Endothelial cell of umbilical vein (primary cell): Measurements from ENCODE around the gene MPLKIP. TPM values are rescaled to one million over a fixed set of nuclear protein-coding genes. Genes with fewer than 3 reads are reported as not detected.
"Not testable (repeated sequence)": the region's sequence is repeated elsewhere in the genome, so short reads cannot be mapped to it uniquely, and the experiment has no call there.

ENCODE experiments used
- BruUV-seq: library from RNA; stranded (reverse); fragments of 400-500 nt; replicated peaks from 2 replicates; lab custom pipeline; 2021; lab: Mats Ljungman, UMichigan
- CTCF ChIA-PET: fragments of 300-600, 350-600 bp; sonication (Branson Sonifier 250); formaldehyde crosslinking; loops from one replicate; lab custom pipeline; 2021; ENCODE audit warnings: antibody characterized with exemption, inconsistent platforms; lab: Charles Lee
- POLR2A ChIA-PET: fragments of 300-600, 350-600 bp; sonication (Branson Sonifier 250); formaldehyde crosslinking; loops from one replicate; lab custom pipeline; 2021; ENCODE audit warnings: antibody characterized with exemption, inconsistent platforms; lab: Charles Lee
- DNase-seq: peaks from one replicate; pipeline ENCODE4 v3.0.0-alpha.2; 2011; ENCODE audit warnings: low read depth, low spot score
- FAIRE-seq: peaks from 2 replicates; lab custom pipeline; 2011; peaks lifted over from hg19 to GRCh38; lab: Jason Lieb, UNC
- H2AFZ ChIP-seq: 2 replicates; pipeline ENCODE4 v1.6.0; 2012; ENCODE audit warnings: low read depth, low read length, control low read depth, inconsistent platforms
- H3K27ac ChIP-seq: 2 replicates; pipeline ENCODE4 v1.5.1; 2011; ENCODE audit warnings: low read depth, mild to moderate bottlenecking, control low read depth, low read length, moderate library complexity; ENCODE audit not compliant: insufficient read depth
- H3K27me3 ChIP-seq, 2 experiments: 2 replicates each; pipeline versions ENCODE4 v1.6.0 to v1.6.1; 2011; ENCODE audit warnings: low read length in 2 of 2, mixed read lengths in 1 of 2; ENCODE audit not compliant: control insufficient read depth in 2 of 2, insufficient read depth in 2 of 2
- H3K36me3 ChIP-seq, 2 experiments: 2 replicates in 1 of 2; 3 replicates in 1 of 2; pipeline ENCODE4 v1.5.1; 2011; ENCODE audit warnings: low read length in 2 of 2, mild to moderate bottlenecking in 1 of 2, moderate library complexity in 1 of 2; ENCODE audit not compliant: control insufficient read depth in 2 of 2, insufficient read depth in 2 of 2; ENCODE audit errors: extremely low read depth in 1 of 2
- H3K4me1 ChIP-seq: 3 replicates; pipeline ENCODE4 v1.5.1; 2011; ENCODE audit warnings: mild to moderate bottlenecking, low read length; ENCODE audit not compliant: control insufficient read depth, insufficient read depth; ENCODE audit errors: extremely low read depth
- H3K4me2 ChIP-seq: 2 replicates; pipeline ENCODE4 v1.6.1; 2011; ENCODE audit warnings: low read length, control low read depth, mixed read lengths; ENCODE audit not compliant: insufficient read depth
- H3K4me3 ChIP-seq, 3 experiments: fragments of 200-600 bp in 1 of 3; sonication (generic), shearing (Covaris generic) in 1 of 3; replicated peaks in 1 of 3; 2 replicates each; pipeline ENCODE4 v1.5.1; 2011 to 2016; ENCODE audit warnings: control low read depth in 3 of 3, low read length in 3 of 3, mild to moderate bottlenecking in 2 of 3, inconsistent platforms in 1 of 3, low read depth in 1 of 3, moderate library complexity in 1 of 3; ENCODE audit not compliant: insufficient read depth in 1 of 3
- H3K79me2 ChIP-seq: 2 replicates; pipeline ENCODE4 v1.6.0; 2012; ENCODE audit warnings: low read length, inconsistent platforms; ENCODE audit not compliant: control insufficient read depth, insufficient read depth
- H3K9ac ChIP-seq: replicated peaks from 2 replicates; pipeline ENCODE3; 2011; ENCODE audit warnings: low read length, control low read depth; ENCODE audit not compliant: insufficient read depth; ENCODE audit errors: extremely low read depth
- H3K9me1 ChIP-seq: replicated peaks from 3 replicates; pipeline ENCODE4 v1.6.0; 2011; ENCODE audit warnings: mild to moderate bottlenecking, low read length; ENCODE audit not compliant: control insufficient read depth, insufficient read depth; ENCODE audit errors: extremely low read depth
- H3K9me3 ChIP-seq: replicated peaks from 2 replicates; pipeline ENCODE4 v1.5.1; 2012; ENCODE audit warnings: low read length, inconsistent platforms; ENCODE audit not compliant: control insufficient read depth, insufficient read depth
- H4K20me1 ChIP-seq: replicated peaks from 2 replicates; pipeline ENCODE3; 2011; ENCODE audit warnings: mild to moderate bottlenecking, low read length; ENCODE audit not compliant: control insufficient read depth, insufficient read depth; ENCODE audit errors: extremely low read depth
- CTCF ChIP-seq, 2 donors: IDR thresholded peaks; 1 replicate in 1 of 2; 2 replicates in 1 of 2; pipeline ENCODE4 v1.5.1; 2011; ENCODE audit warnings: low read length in 2 of 2, mild to moderate bottlenecking in 2 of 2, moderate library complexity in 2 of 2, control low read depth in 1 of 2, inconsistent platforms in 1 of 2, low read depth in 1 of 2; ENCODE audit not compliant: insufficient read depth in 1 of 2; ENCODE audit errors: extremely low read depth in 1 of 2
- EZH2 ChIP-seq: IDR thresholded peaks from 2 replicates; pipeline ENCODE4 v1.6.1; 2012; ENCODE audit warnings: borderline replicate concordance, low read depth, mild to moderate bottlenecking, moderate library complexity, low read length, inconsistent platforms; ENCODE audit not compliant: severe bottlenecking
- JUN ChIP-seq: IDR thresholded peaks from 2 replicates; pipeline ENCODE4 v1.6.1; 2011; ENCODE audit warnings: borderline replicate concordance, low read depth; ENCODE audit not compliant: insufficient read length, insufficient read depth
- MAX ChIP-seq: IDR thresholded peaks from 2 replicates; pipeline ENCODE4 v1.6.1; 2011; ENCODE audit not compliant: insufficient read depth, insufficient read length
- POLR2AphosphoS5 ChIP-seq: IDR thresholded peaks from 2 replicates; pipeline ENCODE4 v1.6.1; 2012; ENCODE audit warnings: low read depth, mild to moderate bottlenecking, control low read depth, low read length, moderate library complexity; ENCODE audit not compliant: insufficient read depth
- dilution Hi-C: fragments of 300-500 bp; cut with MboI; formaldehyde crosslinking; loops from one replicate; pipeline ENCODE4 v1.15.0; 2019; ENCODE audit warnings: low sequenced_read_pairs; ENCODE audit not compliant: extremely low pct_ligation_motif_present
- intact Hi-C: fragments of 100-400 bp; cut with micrococcal nuclease; formaldehyde crosslinking; loops from one replicate; pipeline ENCODE4 v1.10.0; 2022
- polyA plus RNA-seq, 4 experiments: library from polyadenylated mRNA; depleted of rRNA in 3 of 4; stranded (reverse) in 3 of 4; unstranded in 1 of 4; fragments of >200 nt; gene quantifications; 2 replicates each; pipeline versions ENCODE4 v1.2.1 to v1.2.3, GENCODE V29; 2011 to 2012; ENCODE audit warnings: missing spikeins in 1 of 4
- total RNA-seq: library from RNA; stranded (reverse); gene quantifications from 2 replicates; pipeline ENCODE4 v1.2.3, GENCODE V29; 2021

The MPLKIP gene
- total and polyA plus RNA-seq, 2 donors (not counting 3 experiments of a cell fraction or from before 2014, with no cell fraction given), result 40.9 to 56.4 TPM

- TF ChIP-seq JUN, result no peak
- TF ChIP-seq EZH2, result no peak
- TF ChIP-seq MAX, result no peak
- no peak for TF ChIP-seq POLR2AphosphoS5
- no peak for TF ChIP-seq CTCF (IDR thresholded peaks at IDR 0.05; ENCODE audit: extremely low read depth in 1 of 2, insufficient read depth in 1 of 2, low read depth in 1 of 2, low read length in 2 of 2)
- ChIA-PET CTCF (no interaction called here), POLR2A (no interaction called here)
- no peaks in the 10 kb centered on the region for H3K9me3 ChIP-seq
- intact Hi-C loops, result no loop called here
- FAIRE-seq, result no peak
- no TSS peak for BruUV-seq
- no peaks in the 10 kb centered on the region for H4K20me1 ChIP-seq
- no peaks in the 10 kb centered on the region for H3K4me1 ChIP-seq
- no peak overlapping the region for H2AFZ ChIP-seq
- H3K36me3 ChIP-seq, result no peaks in the 10 kb centered on the region
- H3K4me3 ChIP-seq, result no peak overlapping the region
- H3K27me3 ChIP-seq, result no peaks in the 10 kb centered on the region
- no peak for DNase-seq
- H3K9ac ChIP-seq, result no peak overlapping the region
- no peak overlapping the region for H3K4me2 ChIP-seq
- dilution Hi-C loops, result no loop called here
- H3K27ac ChIP-seq, result no peak overlapping the region
- no peaks in the 10 kb centered on the region for H3K9me1 ChIP-seq
- no peaks in the 10 kb centered on the region for H3K79me2 ChIP-seq
Observed at GRCh38 chr7:40175725-40176510, 41.5 kb upstream of the MPLKIP start.

- POLR2A ChIA-PET, H3K36me3 ChIP-seq, H3K4me3 ChIP-seq, H3K4me2 ChIP-seq, H3K4me1 ChIP-seq, H3K9ac ChIP-seq, H3K9me3 ChIP-seq, DNase-seq, H4K20me1 ChIP-seq, dilution Hi-C loops, H3K9me1 ChIP-seq, CTCF ChIA-PET, H3K27ac ChIP-seq, intact Hi-C loops, H3K79me2 ChIP-seq, H3K27me3 ChIP-seq, BruUV-seq, FAIRE-seq, H2AFZ ChIP-seq: not testable (repeated sequence)
Observed at GRCh38 chr7:40175256-40175655, 40.8 kb upstream of the MPLKIP start.

GRCh38 chr7:40173121-40173520 is 38.7 kb upstream of the MPLKIP start:
- FAIRE-seq, result not testable (repeated sequence)

More at GRCh38 chr7:40173121-40173520, 38.7 kb upstream of the MPLKIP start:
- POLR2A ChIA-PET, H3K9ac ChIP-seq, H3K79me2 ChIP-seq, DNase-seq, H3K4me1 ChIP-seq, BruUV-seq, H3K36me3 ChIP-seq, H3K27ac ChIP-seq, H3K9me3 ChIP-seq, intact Hi-C loops, H2AFZ ChIP-seq, dilution Hi-C loops, H3K4me3 ChIP-seq, CTCF ChIA-PET, H3K27me3 ChIP-seq, H3K4me2 ChIP-seq, H3K9me1 ChIP-seq, H4K20me1 ChIP-seq: not testable (repeated sequence)
